Fibroblast of skin of left quadriceps (primary cell): ENCODE data around the gene PUS3.

Experiments
- DNase-seq, 2 experiments: peaks; one replicate each; pipeline ENCODE4 v3.0.0-alpha.2; 2013; ENCODE audit warnings: low read depth in 2 of 2

PUS3 gene, protein sequence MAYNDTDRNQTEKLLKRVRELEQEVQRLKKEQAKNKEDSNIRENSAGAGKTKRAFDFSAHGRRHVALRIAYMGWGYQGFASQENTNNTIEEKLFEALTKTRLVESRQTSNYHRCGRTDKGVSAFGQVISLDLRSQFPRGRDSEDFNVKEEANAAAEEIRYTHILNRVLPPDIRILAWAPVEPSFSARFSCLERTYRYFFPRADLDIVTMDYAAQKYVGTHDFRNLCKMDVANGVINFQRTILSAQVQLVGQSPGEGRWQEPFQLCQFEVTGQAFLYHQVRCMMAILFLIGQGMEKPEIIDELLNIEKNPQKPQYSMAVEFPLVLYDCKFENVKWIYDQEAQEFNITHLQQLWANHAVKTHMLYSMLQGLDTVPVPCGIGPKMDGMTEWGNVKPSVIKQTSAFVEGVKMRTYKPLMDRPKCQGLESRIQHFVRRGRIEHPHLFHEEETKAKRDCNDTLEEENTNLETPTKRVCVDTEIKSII

DNA sequence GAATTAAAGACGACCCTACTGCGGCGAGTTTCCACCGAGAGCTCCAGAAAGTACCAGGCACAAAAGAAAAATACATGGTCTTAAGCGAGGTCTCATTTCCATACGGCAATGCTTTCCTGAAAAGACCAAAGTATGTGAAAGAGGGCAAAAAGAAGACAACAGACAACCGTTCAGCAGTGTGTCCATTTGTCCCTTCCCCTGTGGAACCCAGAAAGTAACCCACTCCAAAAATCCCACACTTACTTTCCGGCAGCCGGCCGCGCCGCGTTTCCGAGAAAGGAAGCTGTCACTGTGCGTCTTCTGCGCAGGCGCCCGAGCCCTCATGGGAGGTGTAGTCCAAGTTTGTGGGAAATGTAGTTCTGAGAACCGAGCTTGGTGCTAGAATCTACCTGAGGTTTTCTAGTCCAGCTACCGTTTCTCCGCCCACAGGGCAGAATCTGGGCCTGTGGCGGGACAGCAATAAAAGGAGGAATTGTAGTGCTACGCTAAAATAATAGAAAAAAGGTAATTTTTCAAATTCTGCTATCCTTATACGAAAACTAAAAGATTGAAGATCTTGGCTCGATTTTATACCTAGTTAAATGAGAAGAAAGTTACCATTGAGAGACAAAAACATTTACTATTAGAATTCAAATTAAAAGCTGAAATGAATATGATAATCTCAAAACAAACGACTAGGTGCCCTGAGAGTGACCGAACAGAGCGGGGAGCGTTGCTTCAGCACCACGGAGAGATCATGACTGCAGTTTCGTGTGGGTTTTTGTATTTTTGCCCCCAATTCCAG is at the start of gene PUS3:
PUS3 (minus strand) TSS at position 280 of the 784 bp plus-strand sequence. CDS start 6,922 bp downstream, outside the sequence.
- DNase-seq: peak; percentile 37 to 39

DNA sequence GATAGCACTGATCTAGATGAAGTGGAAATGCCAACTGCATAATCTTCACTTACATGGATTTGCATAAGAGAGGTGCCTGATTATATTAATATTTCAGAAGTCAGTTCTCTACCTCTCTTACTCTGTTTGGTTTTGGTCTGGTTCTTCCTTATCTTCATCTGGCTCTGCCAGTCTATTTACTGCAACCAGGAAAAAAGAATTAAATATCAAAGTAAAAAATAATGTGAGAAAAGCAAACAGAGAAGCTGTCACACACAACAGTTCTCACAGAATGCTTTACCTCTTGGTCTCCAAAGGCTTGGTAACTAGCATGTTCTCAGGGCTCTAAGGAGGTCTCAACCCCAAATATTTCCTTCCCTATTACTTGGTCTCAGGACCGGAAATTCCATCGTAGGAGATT is 49.6 kb upstream of the PUS3 start:
- DNase-seq: no peak

DNA sequence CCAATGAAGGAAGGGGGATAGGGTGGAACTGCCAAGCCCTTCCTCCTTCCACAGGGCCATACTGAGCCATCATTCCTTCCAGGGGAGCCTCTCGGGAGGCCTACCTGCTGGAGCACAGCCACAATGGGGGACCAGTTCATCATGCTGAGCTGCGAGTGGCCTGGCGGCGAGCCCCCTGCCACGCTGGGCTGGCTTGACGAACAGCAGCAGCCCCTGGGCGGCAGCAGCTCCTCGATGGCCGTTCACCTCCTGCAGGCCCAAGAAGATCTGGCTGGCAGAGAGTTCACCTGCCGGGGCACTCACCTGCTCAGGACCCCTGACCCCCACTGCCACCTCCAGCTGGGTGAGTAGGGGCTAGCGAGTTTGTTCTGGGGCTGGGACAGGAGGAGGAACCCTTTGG is 48.7 kb upstream of the PUS3 start:
- no peak for DNase-seq

DNA sequence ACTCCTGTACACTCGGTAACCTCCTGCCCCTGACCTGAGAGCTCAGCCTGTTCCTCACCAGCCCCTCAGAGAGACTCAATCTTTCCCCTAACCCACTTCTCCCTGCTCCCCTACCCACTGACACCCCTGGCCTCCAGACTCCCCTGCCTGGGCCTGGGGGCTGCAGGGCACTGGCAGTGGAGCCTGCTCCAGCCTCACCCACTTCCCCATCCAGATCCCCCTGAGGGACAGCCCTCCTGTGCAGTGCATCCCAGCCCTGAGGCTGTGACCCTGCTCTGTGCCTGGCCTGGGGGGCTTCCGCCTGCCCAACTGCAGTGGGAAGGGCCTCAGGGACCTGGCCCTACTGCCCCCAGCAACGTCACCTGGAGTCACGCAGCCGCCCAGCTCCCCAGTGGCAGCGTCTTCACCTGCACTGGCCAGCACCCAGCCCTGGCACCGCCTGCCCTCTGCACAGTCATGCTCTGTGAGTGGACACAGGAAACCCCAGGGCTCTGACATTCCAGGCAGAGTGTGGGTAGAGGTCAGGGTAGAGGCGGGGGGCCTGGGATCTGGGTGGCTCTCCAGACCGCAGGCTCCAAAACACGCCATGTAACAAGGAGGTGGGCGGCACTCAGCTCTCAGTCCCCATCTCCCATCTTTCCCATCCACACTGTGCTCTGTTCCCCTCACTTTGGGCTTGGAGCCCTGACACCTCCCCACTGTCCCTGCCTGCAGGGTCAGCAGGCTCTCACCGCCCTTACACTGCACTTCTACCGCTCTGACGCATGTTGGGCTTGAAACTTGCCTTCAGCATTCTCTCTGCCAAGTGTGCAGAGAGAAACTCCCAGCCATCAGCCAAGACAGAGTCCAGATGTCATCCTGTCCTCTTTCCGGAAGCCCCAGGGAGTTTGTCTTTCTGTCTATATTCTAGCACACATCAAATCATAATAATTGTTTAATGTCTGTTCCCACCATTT is 48.0 kb upstream of the PUS3 start:
- DNase-seq: no peak

DNA sequence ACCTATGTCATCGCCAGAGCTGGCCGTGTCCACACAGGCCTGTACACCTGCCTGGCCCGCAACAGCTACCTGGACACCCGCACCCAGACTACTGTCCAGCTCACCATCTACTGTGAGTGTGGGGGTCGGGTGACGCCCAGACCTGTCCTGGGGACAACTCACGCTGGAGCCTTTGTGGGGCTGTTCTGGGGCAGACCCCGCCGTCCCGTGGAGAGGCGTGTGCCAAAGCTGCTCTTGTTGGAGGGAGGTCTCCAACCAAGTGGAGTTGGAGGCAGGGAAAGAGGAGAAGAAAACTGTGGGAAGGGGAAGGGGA is 47.1 kb upstream of the PUS3 start:
- no peak for DNase-seq

DNA sequence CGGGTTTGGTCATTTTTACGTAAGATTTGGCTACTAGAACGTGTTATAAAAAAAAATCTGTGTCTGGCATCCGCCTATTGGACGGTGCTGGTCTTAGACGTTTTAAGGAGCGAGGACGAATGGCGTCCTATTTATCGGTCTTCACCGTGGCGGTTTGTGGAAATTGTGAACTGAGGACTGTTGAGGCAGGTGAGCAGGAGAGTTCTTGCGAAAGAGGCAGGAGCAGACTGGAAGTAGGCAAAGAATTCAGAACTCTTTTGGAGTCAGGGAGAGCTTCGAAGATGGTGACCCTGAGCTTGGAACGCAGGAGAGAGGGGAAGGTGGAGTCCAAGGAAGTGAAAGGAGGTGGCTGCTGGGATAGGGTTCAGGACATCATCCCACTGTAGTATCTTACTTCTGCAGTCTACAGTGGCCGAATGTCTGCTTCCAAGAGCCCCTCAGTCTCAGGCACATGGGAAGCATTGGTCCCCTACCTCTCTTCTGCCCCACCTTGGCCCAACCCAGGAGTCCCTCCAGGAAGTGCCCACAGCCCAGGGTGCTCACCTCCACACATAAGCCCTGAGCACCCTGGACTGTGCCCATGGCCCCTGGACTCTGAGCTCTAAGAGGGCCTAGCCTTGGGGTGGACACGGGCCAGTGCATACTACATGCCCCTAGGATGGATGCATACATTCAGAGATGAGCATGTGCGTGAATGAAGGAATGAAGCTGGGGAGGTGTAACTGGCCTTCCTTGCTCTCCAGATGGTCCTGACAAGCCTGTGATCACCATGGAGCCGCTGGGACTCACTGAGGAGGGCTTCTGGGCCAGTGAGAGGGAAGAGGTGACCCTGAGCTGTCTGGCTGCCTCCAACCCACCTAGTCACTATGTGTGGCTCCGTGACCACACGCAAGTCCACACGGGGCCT is 46.5 kb upstream of the PUS3 start:
- no peak for DNase-seq

DNA sequence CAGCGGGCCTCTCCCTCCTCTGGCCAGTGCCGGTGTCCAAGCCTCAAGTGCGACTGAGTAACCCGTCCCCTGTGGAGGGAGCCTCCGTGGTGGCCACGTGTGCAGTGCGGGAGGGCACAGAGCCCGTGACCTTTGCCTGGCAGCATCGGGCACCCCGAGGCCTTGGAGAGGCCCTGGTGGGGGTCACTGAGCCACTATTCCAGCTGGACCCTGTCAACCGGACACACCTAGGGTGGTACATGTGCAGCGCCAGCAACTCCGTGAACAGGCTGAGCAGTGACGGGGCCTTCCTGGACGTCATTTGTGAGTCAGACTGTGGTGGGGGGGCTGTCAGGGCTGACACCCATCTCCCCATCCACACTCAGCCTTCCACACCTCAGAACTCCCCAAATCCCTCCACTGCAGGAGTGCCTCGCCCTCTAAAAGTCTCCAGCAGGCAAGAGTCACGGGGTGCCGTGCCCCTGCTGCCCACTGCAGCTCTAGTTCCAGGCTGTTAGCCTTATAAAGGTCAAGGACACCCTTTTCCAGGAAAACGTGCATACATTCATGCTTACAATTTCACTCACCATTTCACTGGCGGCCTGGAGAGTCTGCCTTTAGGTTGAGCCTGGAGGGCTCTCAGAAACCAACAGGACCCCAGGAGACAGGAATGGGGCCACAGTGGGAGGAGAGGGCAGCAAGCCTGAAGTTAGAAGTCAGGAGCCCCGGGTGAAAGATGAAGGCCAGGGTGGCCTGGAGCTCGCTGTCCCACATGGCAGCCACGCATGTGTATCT is 45.5 kb upstream of the PUS3 start:
- no peak for DNase-seq

DNA sequence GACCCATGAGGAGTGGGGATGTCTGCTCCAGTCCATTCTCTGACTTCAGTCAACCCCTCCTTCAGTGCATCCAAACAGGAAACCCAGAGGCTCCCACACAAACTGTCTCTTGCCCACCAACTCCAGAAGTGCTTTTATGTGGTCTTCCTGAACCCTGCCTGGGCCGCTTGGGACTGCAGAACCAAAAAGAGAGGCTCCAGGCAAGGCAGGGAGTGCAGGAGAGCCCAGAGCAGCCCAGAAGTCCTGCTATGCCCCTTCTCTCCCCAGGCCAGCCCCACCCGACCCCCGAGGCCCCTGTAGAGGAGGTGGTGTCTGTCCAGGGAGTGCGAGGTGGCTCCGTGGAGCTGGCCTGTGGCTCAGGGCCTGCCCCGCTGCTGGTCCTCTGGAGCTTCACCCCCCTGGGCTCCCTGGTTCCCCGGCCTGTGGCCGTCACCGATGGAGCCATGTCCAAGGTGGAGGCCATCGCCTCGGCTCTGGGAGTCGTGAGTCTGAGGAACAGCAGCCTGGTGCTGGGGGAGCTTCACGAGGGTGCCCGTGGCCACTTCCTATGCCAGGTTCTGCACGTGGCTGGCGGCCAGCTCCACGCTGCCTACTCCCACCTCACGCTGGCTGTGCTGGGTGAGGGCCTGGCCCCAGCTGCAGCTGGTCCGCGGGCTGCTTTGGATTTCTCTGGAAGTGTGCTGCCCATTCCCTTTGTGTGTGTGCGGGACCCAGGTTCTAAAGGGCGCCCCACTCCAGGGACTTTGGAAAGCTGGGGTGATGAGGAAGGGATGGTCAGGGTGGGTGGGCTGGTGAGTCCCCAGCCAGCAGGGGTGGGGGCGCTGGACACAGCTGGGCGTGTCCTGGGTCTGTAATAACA is 44.6 kb upstream of the PUS3 start:
- no peak for DNase-seq

DNA sequence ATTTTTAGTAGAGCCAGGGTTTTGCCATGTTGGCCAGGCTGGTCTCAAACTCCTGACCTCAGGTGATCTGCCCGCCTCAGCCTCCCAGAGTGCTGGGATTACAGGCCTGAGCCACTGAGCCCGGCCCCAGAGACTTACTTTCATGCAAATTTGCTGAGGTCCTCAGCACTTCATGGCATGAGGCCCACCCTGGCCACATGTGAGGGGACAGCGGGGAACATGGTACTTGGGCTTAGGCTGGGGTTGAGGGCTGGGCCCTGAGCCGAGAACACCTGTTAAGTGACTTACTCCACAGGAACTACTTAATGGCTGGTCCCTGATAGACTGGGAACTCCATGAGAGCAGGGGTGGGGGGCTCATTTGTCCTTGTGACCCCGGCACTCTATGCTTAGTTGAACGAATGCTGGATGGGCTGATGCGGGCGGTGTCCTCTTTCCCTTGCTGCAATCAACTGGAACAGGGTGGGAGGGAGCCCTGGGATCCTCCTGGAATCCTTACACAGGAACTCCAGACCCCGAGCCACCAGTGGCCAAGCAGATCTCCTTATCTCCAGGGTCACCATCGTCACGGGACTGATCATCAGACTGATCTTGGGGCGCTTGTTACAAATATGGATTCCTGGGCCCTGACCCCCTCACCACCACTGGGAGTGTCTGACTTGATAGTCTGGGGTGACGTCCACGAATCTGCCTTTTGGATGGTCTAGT is 43.9 kb upstream of the PUS3 start:
- DNase-seq: no peak

DNA sequence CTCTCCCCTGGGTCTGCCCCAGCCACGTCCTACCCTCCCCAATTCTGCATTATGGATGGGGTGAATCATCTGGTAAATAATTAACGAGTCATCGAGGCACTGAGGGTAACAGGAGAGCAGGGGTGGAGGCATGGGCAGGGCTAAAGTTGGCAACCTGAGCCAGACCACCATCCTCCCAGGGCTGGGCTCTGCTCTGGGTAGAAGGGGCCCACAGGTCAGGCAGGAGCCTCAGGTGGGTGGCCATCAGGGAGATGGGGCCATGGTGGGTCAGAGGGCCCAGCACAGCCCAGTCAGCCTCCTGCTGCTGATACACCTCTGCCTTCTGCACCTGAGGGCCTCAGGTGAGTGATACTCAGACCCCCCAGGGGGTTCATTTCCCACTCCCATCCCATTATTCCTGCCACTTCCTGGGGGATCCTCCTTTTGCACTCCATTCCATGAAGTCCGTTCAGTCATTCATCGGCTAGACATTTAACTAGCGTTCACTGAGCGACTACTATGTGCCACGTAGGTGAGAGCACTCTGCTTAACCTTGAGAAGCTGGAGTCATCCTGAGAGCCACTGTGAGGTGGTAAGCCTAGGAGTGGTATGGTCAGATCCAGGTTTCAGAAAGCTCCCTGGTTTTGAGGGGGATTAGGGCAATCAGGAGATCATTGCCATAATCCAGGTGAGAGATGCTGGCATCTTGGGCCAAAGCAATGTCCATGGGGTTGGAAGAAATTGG is 43.0 kb upstream of the PUS3 start, which contains the start of gene VSIG10L2:
VSIG10L2 (plus strand) TSS at position 248 of the 724 bp plus-strand sequence; CDS start at position 260, 12 bp downstream.
- DNase-seq: no peak

DNA sequence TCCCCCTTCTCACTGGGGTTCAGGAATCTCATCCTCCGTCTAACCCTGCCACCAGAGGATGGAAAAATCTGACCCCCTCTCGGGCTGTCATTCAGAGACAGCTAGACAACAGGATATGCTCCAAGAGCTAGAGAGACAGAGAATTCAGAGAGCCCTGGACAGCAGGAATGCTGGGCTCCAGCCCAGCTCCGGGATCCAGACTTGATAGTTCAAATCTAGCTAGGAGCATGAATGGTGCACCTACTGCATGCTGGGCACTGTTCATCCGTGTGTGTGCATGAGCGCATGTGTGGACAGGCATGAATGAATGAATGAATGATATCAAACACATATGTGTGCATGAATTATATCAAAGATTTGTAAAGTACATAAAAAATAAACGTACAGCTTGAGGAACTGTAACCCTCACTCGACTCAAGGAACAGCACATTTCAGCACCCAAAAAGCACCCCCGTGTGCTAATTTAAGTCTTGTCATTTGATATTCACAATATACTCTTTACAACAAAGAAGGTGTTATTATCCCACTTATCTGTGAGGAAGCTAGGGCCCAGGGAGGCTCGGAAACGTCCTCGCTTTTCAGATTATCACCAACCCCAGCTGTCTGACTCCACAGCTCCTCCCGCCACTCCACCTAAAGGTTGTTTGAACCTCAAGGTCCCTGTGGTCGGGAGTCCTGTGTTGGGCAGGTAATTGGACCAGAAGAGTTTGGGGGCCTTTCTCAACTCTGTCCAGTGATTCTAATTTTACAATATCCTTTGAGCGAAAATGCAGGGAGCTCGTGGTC is 42.2 kb upstream of the PUS3 start:
- DNase-seq: no peak

DNA sequence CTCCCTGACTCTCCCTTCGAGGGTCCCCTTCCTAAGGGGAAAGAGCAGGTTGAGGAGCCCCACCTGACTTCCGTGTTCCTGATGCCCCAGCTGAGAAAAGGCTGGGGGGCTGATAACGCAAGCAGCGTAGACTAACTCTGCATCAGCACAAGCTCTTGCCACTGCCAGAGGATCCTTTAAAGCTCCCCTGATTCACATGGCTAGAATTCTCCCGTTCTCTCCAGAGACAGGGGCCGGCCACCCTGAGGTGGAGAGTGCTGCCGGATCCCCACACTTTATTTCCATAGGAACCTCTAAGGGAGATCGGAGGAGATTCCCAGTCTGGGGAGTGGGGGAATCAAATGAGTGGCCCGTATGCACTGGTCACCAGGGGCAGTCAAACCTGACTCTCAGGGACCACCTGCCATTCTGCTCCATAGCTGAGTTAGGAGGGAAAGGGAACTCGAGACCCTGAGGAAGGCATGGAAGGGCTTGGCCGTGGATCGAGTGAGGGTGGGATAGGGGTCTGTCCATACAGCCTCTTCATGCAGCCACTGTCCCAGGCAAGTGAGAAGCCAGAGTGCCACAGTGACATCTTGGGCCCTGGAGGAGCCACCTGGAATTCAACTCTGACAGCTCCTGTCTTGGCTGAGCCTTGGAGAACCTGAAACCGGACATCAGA is 41.5 kb upstream of the PUS3 start:
- no peak for DNase-seq

DNA sequence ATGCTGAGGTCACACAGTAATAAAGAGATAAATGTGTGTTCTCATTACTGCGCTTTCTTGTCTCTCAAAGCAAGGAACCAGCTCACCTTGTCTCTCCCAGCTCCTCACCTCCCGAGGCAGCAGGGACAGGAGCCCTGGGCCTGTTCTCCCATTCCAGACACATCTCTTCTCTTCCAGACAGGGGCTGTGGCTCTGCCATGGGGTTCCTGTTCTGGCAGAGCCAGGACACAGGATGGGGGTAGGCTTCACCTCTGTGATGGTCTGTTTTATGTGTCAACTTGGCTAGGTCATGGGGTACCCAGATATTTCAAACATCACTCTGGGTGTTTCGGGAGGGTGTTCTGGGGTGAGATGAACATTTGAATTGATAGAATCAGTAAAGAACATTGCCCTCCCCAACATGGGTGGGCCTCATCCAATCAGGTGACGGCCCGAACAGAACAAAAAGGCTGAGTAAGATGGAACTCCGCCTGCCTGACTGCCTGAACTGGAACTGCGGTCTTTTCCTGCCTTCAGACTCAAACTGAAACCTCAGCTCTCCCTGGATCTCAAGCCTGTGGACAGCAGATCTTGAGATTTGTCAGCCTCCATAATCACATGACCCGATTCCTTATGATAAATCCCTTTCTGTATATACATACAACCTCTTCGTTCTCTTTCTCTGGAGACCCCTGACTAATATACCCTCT is 40.8 kb upstream of the PUS3 start:
- DNase-seq: no peak

DNA sequence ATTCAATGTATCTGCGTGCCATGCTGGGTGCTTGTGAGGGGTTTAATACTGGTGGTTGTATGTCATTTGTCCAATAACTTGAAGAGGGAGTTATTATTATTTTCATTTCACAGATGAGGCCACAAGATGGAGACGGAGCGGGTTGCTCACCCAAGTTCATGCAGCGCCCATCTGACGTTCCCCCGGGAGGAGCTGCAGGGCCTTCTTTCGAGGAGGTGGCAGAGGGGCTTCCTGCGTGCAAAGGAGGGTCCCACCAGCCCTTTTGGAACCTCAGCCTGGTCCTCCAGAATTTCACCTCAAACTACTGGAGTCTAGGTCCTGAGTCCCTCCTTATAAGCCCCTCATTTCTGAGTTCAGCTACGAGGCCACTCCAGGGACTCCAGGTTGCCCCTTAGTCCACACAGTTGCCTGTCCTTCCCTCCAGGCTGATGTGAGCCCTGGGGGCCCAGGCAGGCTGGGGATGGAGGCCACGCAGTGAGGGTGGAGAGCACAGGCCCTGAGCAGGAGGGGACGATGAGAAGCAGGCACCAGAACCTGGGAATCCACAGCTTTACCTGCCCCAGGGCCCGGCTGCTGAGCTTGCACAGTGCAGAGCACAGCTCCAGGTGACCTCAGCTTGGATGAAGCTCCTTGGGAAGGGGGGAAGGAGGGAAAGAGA is 39.9 kb upstream of the PUS3 start:
- DNase-seq: no peak
